GM18519 (cell line): ENCODE measurements around the gene COL5A1.

Source experiments
- ATAC-seq: cut with Tn5 transposase; IDR thresholded peaks from one replicate; pipeline ENCODE4 v1.9.1; 2021; ENCODE audit warnings: mild to moderate bottlenecking, moderate library complexity; ENCODE audit not compliant: unreplicated experiment, low FRiP score

Gene COL5A1

GRCh38 chr9:134688661-134689320 lies 47.2 kb downstream of the COL5A1 start:
- no peak for ATAC-seq

DNA sequence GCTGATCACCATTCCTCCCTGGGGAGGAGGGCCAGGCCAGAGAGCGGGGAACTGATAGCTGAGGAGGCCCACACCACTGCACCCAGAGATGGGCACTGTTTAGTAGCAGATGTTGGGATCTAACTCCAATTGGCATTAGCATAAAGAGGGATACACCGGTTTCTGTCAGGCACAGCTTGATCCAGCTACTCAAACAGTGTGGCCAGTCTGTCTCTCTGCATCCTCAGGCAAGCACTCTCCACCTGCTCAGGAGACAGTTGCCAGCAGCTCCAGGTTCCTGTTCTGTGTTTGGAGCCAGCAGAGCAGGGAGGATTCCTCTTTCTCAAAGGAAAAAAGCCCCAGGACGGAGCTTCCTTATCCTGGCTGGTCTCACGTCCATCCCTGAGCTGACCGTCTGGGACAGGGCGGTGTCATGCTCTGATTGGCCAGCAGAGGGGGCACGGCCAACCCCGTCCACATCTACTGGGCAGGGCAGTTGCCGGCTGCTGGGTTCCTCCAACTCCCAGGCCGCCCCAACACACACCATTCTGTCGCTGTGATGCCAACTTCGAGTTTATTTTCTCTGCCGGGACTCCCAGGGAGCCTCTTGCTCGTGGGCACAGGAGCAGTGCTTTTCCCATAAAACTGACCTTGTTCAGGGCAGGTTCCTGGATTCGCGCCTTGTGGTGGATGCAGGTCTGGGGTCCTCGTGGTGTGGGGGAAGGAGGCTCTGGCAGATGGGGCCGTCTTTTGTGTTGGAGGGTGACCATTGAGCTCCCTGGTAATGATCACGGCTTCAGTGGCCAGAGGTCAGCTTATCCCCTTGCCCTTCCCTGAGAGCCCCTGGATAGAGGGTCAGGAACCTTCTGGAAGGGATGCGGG lies 47.9 kb downstream of the COL5A1 start:
- no peak for ATAC-seq

DNA sequence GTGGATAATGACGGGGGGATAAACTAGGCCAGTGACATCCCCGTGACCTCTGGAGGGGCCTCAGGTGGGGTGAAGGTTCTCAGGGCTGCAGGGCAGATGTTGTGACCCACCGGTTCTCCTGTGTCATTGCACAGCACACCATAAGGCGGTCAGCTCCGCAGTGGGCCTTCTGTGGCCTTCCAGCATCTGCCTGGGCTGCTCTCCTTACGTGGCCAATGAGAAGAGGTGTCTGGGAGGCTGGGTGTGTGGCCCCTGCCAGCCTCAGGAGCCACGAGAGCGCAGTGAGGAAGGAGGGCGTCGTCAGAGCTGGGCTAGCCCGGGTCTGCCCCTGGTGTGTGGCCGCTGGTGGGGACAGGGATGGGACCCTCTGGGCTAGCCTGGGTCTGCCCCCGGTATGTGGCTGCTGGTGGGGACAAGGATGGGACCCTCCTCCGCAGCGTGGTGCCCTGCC lies 48.7 kb downstream of the COL5A1 start:
- no peak for ATAC-seq

DNA sequence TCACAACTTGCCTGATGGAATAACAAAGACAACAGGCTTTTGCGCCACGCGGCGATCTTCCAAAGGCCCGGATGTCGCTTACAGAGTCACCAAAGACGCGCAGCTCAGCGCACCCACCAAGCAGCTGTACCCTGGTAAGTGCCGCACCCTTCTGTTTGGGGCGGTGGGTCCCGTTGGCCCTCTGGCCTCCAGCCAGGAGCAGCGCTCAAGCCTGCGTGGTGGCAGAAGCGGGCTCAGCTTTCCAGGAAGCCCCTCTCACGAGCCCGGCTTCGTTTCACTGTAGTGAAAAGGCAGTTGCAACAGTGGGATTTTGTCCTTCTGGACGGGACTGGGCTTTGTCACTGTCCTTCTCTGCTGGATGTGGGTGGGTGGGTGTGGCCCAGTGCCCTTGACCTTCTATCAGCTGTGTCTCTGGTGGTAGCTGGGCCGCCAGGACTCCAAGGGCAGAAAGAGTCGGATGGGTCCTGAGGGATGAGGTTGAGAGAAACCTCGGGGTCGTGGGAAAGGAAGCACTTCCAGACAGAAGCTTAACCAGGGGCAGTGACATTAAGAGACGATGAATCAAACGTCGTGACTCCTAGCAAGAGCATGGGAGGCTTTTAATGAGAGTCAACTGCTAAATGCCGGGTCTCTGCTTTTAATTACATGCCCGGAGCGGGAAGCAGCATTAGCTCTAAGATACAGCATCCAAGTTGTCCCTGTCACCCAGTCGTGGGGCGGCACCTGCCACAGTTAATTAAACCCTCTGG lies 49.5 kb downstream of the COL5A1 start:
- no peak for ATAC-seq

- no peak for ATAC-seq
These were observed 50.3 kb downstream of the COL5A1 start for GRCh38 chr9:134691695-134692572.

- no peak for ATAC-seq
These were observed 50.9 kb downstream of the COL5A1 start for GRCh38 chr9:134692573-134692860.

DNA sequence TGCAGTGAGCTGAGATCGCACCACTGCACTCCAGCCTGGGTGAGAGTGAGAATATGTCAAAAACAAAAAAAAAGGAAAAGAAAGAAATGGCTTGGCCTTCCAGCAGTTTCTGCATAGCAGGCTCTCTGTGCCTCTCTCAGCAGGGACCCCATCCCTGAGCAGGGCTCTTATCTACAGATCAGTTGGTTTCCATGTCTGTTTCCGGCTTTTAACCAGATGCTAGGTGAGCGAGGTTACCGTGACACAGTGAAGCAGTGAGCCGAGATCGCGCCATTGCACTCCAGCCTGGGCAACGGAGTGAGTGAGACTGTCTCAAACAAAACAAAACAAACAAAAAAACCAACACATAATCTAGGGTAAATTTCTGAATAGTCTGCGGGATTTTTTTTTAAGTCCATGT lies 51.4 kb downstream of the COL5A1 start:
- ATAC-seq, result no peak

GRCh38 chr9:134693641-134694367 lies 52.2 kb downstream of the COL5A1 start:
- no peak for ATAC-seq

DNA sequence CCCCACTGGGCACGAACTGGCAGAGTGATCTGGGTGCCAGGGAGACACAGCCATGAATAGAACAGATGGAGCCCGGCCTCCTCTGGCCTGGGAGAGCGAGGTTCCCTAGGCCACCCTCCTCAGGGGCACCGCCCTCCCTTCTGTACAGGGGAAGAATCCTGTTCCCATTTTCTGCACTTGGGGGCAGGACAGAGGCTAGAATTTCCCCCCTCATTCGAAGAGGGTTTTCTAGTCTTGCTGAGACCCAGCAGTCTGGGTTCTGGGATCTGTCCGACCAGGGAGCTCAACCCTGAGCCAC lies 52.7 kb downstream of the COL5A1 start:
- no peak for ATAC-seq

GRCh38 chr9:134694714-134695113 lies 53.1 kb downstream of the COL5A1 start:
- ATAC-seq, result no peak

DNA sequence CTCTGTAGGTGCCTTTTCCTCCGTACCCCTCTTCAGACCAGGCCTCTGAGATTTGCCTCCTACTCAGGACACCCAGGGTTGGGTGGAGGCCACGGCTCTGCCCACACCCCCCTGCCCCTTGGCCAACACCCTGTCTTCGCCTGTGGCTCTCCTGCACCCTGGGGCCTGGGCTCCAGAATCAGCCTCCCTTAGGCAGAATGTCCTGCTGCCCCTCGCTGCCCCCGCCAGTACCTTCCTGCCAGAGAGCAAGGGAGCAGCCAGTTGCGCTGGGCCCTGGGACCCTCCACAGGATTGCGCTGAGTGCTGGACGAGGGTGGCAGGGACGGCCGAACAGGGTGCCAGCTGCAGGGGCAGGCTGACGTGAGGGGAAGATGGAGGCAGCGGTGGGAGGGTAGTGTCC lies 53.5 kb downstream of the COL5A1 start:
- no peak for ATAC-seq

DNA sequence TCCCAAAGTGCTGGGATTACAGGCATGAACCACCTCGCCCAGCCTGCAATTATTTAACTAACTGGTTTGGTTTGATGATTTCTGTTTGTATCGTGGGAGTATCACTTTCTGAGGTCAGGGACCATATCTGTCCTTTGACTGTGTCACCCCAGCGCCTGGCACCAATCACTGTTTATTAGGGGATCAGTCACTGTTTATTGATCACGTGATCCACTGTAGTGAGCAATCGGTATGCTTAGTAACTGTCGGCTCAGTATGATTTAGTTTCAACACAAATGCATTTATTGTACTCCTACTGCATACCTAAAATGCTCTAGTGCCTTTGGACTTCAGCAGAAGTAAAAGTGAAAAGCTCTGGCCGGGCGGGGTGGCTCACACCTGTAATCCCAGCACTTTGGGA lies 54.8 kb downstream of the COL5A1 start:
- ATAC-seq, result no peak

DNA sequence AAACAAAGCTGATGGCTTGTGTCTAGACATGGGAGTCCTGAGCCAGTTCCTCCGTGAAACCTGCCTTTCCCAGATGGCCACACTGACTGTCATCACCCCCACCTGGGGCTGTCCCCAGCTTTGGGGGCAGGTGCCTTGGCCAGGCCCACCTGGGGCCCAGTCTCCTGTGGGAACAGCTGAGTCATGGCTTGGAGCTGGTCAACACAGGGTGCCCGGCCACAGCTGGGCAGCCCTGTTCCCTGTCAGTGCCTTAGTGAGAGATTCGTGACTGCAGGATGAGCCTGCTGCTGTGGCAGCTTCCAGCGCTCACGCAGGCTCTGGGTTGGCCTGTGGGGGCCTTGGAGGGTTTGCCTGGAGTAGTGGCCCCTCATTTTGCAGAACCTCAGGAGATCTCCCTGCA lies 56.5 kb downstream of the COL5A1 start:
- no peak for ATAC-seq

DNA sequence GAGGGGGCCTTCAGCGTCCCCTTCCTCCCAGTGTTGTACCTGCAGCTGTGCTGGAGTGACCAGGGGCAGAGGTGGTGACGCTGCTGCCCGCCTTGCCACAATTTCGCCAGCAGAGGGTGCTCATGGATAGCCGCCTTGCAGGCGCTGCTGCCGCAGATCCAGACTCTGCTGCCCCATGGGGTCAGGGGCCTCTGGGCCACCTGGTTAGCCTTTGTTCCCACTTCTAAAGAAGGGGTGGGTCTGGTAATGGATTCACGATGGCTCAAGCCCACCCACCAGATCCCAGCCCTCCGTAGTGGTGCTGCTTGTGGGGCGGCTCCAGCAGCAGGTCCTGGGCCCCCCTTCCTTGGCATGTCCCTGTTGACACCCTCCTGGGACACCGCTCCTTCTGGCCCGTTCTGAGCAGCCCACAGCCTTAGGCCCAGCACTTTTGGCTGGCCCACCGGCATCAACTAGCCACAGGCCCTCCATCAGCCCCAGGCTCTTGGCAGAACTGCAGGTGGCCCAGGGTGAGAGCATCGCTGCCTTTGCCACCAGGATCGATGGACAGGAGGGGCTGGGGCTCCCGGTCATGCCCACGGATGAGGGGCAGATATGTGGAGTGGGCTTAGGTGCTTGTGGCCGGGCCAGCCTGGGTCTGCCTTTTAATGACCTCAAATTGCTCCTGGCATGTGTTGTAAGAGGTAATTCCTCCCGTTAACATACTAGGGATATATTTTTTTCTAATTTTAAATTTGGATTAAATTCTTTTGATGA lies 57.2 kb downstream of the COL5A1 start:
- no peak for ATAC-seq

GRCh38 chr9:134699343-134699740 lies 57.7 kb downstream of the COL5A1 start:
- ATAC-seq, result no peak

- ATAC-seq, result no peak
These were observed 59.2 kb downstream of the COL5A1 start for GRCh38 chr9:134700636-134701350.

DNA sequence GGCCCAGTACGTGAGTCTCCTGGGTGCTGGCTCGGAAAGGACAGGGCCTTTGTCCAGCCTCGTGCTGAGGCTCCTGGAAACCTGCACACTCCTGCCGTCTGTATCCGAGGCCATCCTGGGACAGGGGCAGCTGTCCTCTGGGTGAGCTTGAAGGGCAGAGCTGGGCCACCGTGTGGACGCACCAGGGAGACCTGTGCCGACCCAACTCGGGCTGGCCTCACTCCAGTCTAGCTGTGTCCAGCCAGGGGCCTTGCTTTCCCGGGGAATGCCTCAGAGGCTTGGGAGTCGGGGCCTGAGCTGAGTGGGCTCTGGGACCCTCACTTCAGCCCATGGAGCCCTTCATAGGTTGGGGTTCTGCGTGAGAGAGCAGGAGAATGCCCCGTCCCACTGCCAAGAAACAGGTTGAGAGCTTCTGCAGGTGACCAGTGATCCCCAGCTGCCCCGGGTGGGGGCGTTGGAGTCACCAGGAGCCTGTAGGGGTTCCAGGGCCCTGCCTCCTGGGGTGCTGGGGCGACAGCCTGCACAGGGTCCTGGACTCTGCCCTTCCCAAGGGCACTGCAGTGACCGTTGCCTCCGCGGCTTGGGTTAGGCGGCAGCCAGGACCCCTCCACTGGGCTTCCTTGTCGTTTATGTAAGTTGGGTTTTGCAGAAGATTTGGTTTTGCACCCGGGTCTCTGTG lies 60.1 kb downstream of the COL5A1 start:
- ATAC-seq, result no peak

DNA sequence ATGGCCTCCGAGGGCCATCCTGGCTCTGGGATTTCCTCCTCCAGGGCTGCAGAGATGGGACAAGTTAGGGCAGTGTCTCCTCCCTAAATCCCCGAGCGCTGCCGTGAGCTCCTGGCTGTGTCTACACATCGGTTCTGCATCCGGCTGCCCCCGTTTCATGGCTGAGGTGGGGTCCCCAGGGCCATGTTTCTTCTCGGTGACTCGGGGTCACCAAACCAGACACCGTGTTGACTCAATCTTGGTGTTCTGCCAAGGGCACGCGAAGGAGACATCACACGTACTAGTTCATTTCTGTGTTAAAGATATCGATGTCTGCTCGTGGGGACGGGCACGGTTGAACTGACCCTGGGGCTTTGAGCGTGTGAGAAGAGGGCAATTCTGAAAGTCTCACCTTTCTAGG lies 60.7 kb downstream of the COL5A1 start:
- ATAC-seq, result no peak
